Endothelial cell of umbilical vein (primary cell): Measurements from ENCODE around the gene HS3ST1. TPM values are rescaled to one million over a fixed set of nuclear protein-coding genes. Genes with fewer than 3 reads are reported as not detected.

Source experiments
- BruUV-seq: library from RNA; stranded (reverse); fragments of 400-500 nt; replicated peaks from 2 replicates; lab custom pipeline; 2021; lab: Mats Ljungman, UMichigan
- CTCF ChIA-PET: fragments of 300-600, 350-600 bp; sonication (Branson Sonifier 250); formaldehyde crosslinking; loops from one replicate; lab custom pipeline; 2021; ENCODE audit warnings: antibody characterized with exemption, inconsistent platforms; lab: Charles Lee
- POLR2A ChIA-PET: fragments of 300-600, 350-600 bp; sonication (Branson Sonifier 250); formaldehyde crosslinking; loops from one replicate; lab custom pipeline; 2021; ENCODE audit warnings: antibody characterized with exemption, inconsistent platforms; lab: Charles Lee
- DNase-seq: peaks from one replicate; pipeline ENCODE4 v3.0.0-alpha.2; 2011; ENCODE audit warnings: low read depth, low spot score
- FAIRE-seq: peaks from 2 replicates; lab custom pipeline; 2011; peaks lifted over from hg19 to GRCh38; lab: Jason Lieb, UNC
- H2AFZ ChIP-seq: 2 replicates; pipeline ENCODE4 v1.6.0; 2012; ENCODE audit warnings: low read depth, low read length, control low read depth, inconsistent platforms
- H3K27ac ChIP-seq: 2 replicates; pipeline ENCODE4 v1.5.1; 2011; ENCODE audit warnings: low read depth, mild to moderate bottlenecking, control low read depth, low read length, moderate library complexity; ENCODE audit not compliant: insufficient read depth
- H3K27me3 ChIP-seq, 2 experiments: 2 replicates each; pipeline versions ENCODE4 v1.6.0 to v1.6.1; 2011; ENCODE audit warnings: low read length in 2 of 2, mixed read lengths in 1 of 2; ENCODE audit not compliant: control insufficient read depth in 2 of 2, insufficient read depth in 2 of 2
- H3K36me3 ChIP-seq, 2 experiments: 2 replicates in 1 of 2; 3 replicates in 1 of 2; pipeline ENCODE4 v1.5.1; 2011; ENCODE audit warnings: low read length in 2 of 2, mild to moderate bottlenecking in 1 of 2, moderate library complexity in 1 of 2; ENCODE audit not compliant: control insufficient read depth in 2 of 2, insufficient read depth in 2 of 2; ENCODE audit errors: extremely low read depth in 1 of 2
- H3K4me1 ChIP-seq: 3 replicates; pipeline ENCODE4 v1.5.1; 2011; ENCODE audit warnings: mild to moderate bottlenecking, low read length; ENCODE audit not compliant: control insufficient read depth, insufficient read depth; ENCODE audit errors: extremely low read depth
- H3K4me2 ChIP-seq: 2 replicates; pipeline ENCODE4 v1.6.1; 2011; ENCODE audit warnings: low read length, control low read depth, mixed read lengths; ENCODE audit not compliant: insufficient read depth
- H3K4me3 ChIP-seq, 3 experiments: fragments of 200-600 bp in 1 of 3; sonication (generic), shearing (Covaris generic) in 1 of 3; replicated peaks in 1 of 3; 2 replicates each; pipeline ENCODE4 v1.5.1; 2011 to 2016; ENCODE audit warnings: control low read depth in 3 of 3, low read length in 3 of 3, mild to moderate bottlenecking in 2 of 3, inconsistent platforms in 1 of 3, low read depth in 1 of 3, moderate library complexity in 1 of 3; ENCODE audit not compliant: insufficient read depth in 1 of 3
- H3K79me2 ChIP-seq: 2 replicates; pipeline ENCODE4 v1.6.0; 2012; ENCODE audit warnings: low read length, inconsistent platforms; ENCODE audit not compliant: control insufficient read depth, insufficient read depth
- H3K9ac ChIP-seq: replicated peaks from 2 replicates; pipeline ENCODE3; 2011; ENCODE audit warnings: low read length, control low read depth; ENCODE audit not compliant: insufficient read depth; ENCODE audit errors: extremely low read depth
- H3K9me1 ChIP-seq: replicated peaks from 3 replicates; pipeline ENCODE4 v1.6.0; 2011; ENCODE audit warnings: mild to moderate bottlenecking, low read length; ENCODE audit not compliant: control insufficient read depth, insufficient read depth; ENCODE audit errors: extremely low read depth
- H3K9me3 ChIP-seq: replicated peaks from 2 replicates; pipeline ENCODE4 v1.5.1; 2012; ENCODE audit warnings: low read length, inconsistent platforms; ENCODE audit not compliant: control insufficient read depth, insufficient read depth
- H4K20me1 ChIP-seq: replicated peaks from 2 replicates; pipeline ENCODE3; 2011; ENCODE audit warnings: mild to moderate bottlenecking, low read length; ENCODE audit not compliant: control insufficient read depth, insufficient read depth; ENCODE audit errors: extremely low read depth
- EZH2 ChIP-seq: IDR thresholded peaks from 2 replicates; pipeline ENCODE4 v1.6.1; 2012; ENCODE audit warnings: borderline replicate concordance, low read depth, mild to moderate bottlenecking, moderate library complexity, low read length, inconsistent platforms; ENCODE audit not compliant: severe bottlenecking
- FOS ChIP-seq: IDR thresholded peaks from 2 replicates; pipeline ENCODE4 v1.6.1; 2011; ENCODE audit warnings: mild to moderate bottlenecking, low read length, moderate library complexity, borderline replicate concordance; ENCODE audit not compliant: insufficient read depth
- GATA2 ChIP-seq: IDR thresholded peaks from 2 replicates; pipeline ENCODE4 v1.7.0; 2011; ENCODE audit warnings: low read depth, mild to moderate bottlenecking, moderate library complexity, mixed read lengths, low read length; ENCODE audit not compliant: insufficient read length, insufficient read depth
- JUN ChIP-seq: IDR thresholded peaks from 2 replicates; pipeline ENCODE4 v1.6.1; 2011; ENCODE audit warnings: borderline replicate concordance, low read depth; ENCODE audit not compliant: insufficient read length, insufficient read depth
- MYC ChIP-seq: IDR thresholded peaks from one replicate; pipeline ENCODE4 v1.6.1; 2011; ENCODE audit warnings: mild to moderate bottlenecking, low read depth, low read length
- POLR2A ChIP-seq: IDR thresholded peaks from 2 replicates; pipeline ENCODE4 v1.6.1; 2012; ENCODE audit warnings: low read depth, mild to moderate bottlenecking, control low read depth, low read length
- POLR2AphosphoS5 ChIP-seq: IDR thresholded peaks from 2 replicates; pipeline ENCODE4 v1.6.1; 2012; ENCODE audit warnings: low read depth, mild to moderate bottlenecking, control low read depth, low read length, moderate library complexity; ENCODE audit not compliant: insufficient read depth
- dilution Hi-C: fragments of 300-500 bp; cut with MboI; formaldehyde crosslinking; loops from one replicate; pipeline ENCODE4 v1.15.0; 2019; ENCODE audit warnings: low sequenced_read_pairs; ENCODE audit not compliant: extremely low pct_ligation_motif_present
- intact Hi-C: fragments of 100-400 bp; cut with micrococcal nuclease; formaldehyde crosslinking; loops from one replicate; pipeline ENCODE4 v1.10.0; 2022
- polyA plus RNA-seq, 4 experiments: library from polyadenylated mRNA; depleted of rRNA in 3 of 4; stranded (reverse) in 3 of 4; unstranded in 1 of 4; fragments of >200 nt; gene quantifications; 2 replicates each; pipeline versions ENCODE4 v1.2.1 to v1.2.3, GENCODE V29; 2011 to 2012; ENCODE audit warnings: missing spikeins in 1 of 4
- total RNA-seq: library from RNA; stranded (reverse); gene quantifications from 2 replicates; pipeline ENCODE4 v1.2.3, GENCODE V29; 2021
- TF ChIP-seq, protein P1 (sequence below), 2 donors: IDR thresholded peaks; 1 replicate in 1 of 2; 2 replicates in 1 of 2; pipeline ENCODE4 v1.5.1; 2011; ENCODE audit warnings: low read length in 2 of 2, mild to moderate bottlenecking in 2 of 2, moderate library complexity in 2 of 2, control low read depth in 1 of 2, inconsistent platforms in 1 of 2, low read depth in 1 of 2; ENCODE audit not compliant: insufficient read depth in 1 of 2; ENCODE audit errors: extremely low read depth in 1 of 2
- TF ChIP-seq, protein P2 (sequence below): IDR thresholded peaks from 2 replicates; pipeline ENCODE4 v1.6.1; 2011; ENCODE audit not compliant: insufficient read depth, insufficient read length

The HS3ST1 gene
- total and polyA plus RNA-seq, 2 donors (not counting 3 experiments of a cell fraction or from before 2014, with no cell fraction given): 0.14 to 1.3 TPM

DNA sequence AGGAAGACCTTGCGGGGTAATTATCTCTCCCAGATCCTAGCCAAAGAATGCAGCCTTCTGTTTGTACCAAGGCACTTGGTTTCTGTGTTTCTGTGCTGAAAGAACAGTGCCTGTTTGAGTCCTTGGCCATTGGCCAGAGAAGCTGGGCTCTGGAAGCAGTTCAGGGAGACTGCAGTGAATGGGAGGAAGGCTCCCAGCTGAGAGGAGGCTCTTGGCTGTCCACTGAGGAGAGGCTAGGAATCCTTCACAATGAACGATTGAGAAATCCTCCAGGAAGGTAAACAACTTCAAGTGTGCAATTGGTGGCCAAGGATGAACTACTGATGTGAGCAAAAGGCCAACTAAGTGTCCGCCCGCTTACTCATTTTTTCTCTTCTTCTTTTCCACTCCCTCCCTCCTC lies 61.3 kb downstream of the HS3ST1 start:
- no TSS peak for BruUV-seq
- Histone ChIP-seq H3K9ac (no peak overlapping the region), H3K79me2 (no peaks in the 10 kb centered on the region), H4K20me1 (no peaks in the 10 kb centered on the region), H3K4me3 (no peak overlapping the region), H2AFZ (no peak overlapping the region), H3K36me3 (no peaks in the 10 kb centered on the region), H3K9me1 (no peaks in the 10 kb centered on the region), H3K4me2 (no peak overlapping the region), H3K27ac (no peak overlapping the region), H3K9me3 (no peaks in the 10 kb centered on the region), H3K27me3 (peaks cover 9 to 20% of the 10 kb centered on the region in 2 experiments), H3K4me1 (no peaks in the 10 kb centered on the region)
- CTCF ChIA-PET: interaction anchor here (1.0 kb wide), 1 partner anchor 9 kb away, joined by 3 read pairs; no protein-coding TSS in a partner anchor
- no peak for FAIRE-seq
- dilution Hi-C loops: no loop called here
- DNase-seq: peak; percentile 7
- intact Hi-C loops: no loop called here
- TF ChIP-seq GATA2 (no peak), POLR2A (no peak), POLR2AphosphoS5 (no peak), FOS (no peak), JUN (no peak), MYC (no peak), EZH2 (no peak)
- TF ChIP-seq, protein P1, sequence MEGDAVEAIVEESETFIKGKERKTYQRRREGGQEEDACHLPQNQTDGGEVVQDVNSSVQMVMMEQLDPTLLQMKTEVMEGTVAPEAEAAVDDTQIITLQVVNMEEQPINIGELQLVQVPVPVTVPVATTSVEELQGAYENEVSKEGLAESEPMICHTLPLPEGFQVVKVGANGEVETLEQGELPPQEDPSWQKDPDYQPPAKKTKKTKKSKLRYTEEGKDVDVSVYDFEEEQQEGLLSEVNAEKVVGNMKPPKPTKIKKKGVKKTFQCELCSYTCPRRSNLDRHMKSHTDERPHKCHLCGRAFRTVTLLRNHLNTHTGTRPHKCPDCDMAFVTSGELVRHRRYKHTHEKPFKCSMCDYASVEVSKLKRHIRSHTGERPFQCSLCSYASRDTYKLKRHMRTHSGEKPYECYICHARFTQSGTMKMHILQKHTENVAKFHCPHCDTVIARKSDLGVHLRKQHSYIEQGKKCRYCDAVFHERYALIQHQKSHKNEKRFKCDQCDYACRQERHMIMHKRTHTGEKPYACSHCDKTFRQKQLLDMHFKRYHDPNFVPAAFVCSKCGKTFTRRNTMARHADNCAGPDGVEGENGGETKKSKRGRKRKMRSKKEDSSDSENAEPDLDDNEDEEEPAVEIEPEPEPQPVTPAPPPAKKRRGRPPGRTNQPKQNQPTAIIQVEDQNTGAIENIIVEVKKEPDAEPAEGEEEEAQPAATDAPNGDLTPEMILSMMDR (IDR thresholded peaks at IDR 0.05; ENCODE audit: extremely low read depth in 1 of 2, insufficient read depth in 1 of 2, low read depth in 1 of 2, low read length in 2 of 2): no peak
- TF ChIP-seq, protein P2, sequence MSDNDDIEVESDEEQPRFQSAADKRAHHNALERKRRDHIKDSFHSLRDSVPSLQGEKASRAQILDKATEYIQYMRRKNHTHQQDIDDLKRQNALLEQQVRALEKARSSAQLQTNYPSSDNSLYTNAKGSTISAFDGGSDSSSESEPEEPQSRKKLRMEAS: no peak
- POLR2A ChIA-PET: no interaction called here
